GM21447 (cell line): ENCODE data around the gene DEFB112.

Experiments used
- ATAC-seq: cut with Tn5 transposase; IDR thresholded peaks from one replicate; pipeline ENCODE4 v1.9.1; 2021; ENCODE audit not compliant: unreplicated experiment

The DEFB112 gene

GRCh38 chr6:50003139-50003538 is 46.6 kb downstream of the DEFB112 start:
- ATAC-seq = no peak

- ATAC-seq = no peak
Measured at GRCh38 chr6:49995278-49995677, 54.5 kb downstream of the DEFB112 start.
